Kidney tubule cell (primary cell): ENCODE results near the gene ZNF618.

Experiments
- DNase-seq: peaks from one replicate; pipeline ENCODE4 v3.0.0-alpha.2; 2018; ENCODE audit warnings: low spot score

ZNF618 gene

DNA sequence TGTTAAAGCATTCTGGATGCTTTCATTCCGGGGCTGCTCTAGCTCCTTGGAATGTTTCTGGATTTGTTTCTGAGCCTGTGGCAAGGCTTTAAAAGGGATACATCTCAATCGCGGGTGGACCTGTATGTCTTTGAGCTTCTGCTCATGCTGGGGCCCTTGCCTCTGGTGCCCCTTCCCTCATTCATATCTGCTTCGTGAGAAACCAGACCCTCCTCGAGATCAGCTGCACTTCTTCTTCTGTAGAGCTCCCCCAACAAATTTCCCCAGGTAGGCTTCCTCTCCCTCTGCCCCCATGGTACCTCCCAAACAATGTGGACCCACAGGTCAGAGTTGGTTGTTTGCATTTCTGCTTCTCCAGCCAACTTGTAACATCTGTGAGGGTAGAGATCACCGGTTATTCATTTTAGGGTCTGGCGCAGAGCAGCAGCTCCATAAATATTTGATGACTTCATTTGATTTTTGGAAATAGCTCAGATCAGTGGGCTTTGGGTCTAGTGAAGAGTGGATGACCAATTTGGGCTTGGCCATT lies 6.6 kb downstream of the ZNF618 start:
- no peak for DNase-seq

DNA sequence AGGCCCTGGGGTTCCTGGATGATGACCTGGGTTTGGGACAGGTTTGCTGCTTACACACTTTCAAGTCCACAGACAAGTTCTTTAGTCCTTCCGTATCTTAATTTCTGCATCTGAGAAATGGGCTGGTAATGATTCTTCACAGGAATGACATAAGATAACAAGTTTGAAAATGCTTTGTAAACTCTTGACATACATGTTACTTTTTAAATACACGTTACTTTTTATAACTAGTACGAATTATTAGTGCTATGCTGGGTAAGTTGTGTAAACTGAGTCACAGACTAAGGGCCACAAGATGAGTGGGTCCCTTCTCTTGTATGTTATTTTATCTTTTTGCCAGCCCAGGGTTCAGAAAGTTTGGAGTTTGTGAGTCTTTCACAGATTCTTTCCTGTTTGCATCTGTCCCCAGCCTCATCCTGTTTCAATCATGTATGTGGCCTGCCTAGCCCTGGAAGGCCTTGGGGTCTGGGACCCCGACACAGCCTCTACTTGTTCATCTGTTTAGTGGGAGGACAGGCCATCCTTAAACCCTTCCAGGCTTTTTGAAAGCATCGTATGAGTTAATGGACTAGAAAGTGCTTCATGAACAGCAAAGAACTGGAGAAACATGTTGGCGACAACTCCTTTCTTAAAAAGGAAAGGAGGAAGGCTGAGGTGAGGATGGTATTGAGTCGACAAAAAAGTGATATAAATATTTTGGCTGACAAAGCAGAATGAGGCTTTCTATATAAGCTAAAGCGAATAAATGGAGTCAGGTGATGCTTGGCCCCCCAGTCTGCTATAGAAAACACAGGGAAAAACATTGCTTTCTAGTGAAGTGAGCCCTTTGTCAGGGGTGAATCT lies 9.3 kb downstream of the ZNF618 start:
- no peak for DNase-seq

DNA sequence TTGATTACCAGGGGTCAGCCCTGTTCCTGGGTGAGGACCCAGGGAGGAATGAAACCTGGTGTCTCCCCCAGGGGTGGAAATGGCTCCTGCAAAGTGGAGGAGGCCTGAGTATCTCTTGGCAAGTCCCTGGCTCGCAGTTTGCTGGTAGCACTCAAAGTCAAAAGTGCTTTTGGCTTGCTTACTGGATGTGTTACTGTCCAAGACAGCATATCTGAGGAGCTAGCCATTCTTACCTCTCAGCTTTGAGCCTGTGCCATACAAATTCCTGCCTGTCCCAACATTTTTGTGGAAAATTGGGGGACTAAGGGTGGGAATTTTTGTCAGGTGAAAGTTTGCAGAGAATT lies 9.9 kb downstream of the ZNF618 start:
- no peak for DNase-seq

DNA sequence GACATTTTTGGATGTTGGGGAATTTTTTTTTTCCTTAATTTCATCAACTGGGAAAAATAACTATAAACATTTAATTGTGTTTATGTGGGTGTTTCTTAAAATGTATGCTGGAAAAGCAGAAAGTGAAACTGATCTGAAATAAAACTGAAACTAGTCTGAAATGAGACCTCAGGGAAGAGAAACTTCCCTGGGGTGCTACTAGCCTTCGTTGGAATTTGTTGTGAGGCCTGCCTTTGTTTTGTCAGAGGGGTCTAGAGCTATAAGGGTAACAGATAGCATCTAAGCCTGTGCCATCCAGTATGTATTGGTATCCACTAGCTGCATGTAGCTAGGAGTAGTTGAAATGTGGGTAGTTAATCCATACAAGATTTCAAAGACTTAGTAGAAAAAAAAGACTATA lies 10.4 kb downstream of the ZNF618 start:
- peak; percentile 24 for DNase-seq

DNA sequence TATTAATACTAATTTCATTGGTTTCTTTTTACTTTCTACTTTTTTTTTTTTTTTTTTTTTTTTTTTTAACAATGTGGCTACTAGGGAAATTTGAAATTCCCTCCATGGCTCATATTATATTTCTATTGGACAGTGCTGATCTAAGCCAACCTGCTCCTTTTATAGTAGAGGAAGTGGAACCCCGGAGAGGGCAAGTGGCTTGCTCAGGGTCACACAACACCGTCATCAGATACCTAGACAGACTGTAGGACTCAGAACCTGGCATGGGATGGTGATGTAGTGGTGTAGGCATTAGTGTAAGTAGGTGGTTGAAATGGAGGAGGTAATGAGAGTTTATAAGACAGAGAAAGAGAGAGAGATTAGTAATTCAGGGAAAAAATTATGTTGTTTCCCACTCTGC lies 10.8 kb downstream of the ZNF618 start:
- DNase-seq = peak; percentile 68

DNA sequence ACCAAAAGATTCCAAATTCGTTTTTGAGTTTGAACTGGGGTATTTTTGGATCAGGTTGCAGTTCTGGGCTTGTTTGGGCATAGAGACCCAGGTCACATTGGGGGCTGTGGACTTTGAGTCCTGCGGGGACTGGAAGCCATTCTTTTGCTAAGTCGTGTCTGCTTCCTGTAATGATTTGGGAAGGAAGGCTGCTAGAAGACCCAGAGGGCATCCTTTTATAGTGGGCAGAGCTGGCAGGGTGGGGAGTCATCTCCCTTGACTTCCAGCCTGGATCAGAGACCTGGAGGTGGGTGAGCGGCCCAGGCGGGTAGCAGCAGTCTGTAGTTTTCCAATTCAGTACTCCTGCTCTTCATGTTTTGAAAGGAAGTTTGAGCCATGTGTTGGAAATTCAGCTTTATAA lies 11.3 kb downstream of the ZNF618 start:
- no peak for DNase-seq

DNA sequence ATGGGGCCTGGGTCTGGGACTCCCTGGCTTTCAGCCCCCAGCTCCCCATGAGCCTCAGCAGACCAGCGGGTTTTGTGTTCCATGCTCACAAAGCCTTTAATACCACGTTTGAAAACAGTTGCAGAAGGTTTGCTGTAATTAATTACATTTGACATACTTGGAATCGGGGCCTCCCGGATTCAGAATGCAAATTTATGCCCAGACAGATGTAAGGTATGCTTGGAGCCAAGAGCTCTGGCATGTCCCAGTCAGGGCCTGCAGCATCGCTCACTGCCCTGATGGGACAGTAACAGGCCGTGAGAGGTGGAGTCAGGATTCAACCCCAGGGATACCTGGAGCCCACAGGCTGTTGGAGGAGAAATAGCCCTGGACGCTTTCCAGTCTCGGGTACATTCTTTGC lies 12.2 kb downstream of the ZNF618 start:
- no peak for DNase-seq

DNA sequence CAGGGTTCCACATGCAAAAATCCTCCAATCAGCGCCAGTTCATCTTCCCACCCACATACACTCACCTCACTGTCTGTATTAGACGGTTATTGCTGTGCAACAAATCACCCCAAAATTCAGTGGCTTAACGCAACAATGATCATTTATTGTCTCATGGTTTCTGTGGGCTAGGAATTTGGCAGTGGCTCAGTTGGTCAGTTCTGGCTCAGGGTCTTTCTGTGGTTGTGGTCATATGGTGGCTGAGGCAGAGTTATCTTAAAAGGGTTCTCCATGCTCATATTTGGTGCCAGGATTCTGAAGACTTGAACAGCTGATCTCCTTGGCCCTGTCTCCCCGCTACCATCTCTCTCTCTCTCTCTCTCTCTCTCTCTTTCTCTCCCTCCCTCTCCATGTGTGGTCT lies 12.9 kb downstream of the ZNF618 start:
- no peak for DNase-seq

DNA sequence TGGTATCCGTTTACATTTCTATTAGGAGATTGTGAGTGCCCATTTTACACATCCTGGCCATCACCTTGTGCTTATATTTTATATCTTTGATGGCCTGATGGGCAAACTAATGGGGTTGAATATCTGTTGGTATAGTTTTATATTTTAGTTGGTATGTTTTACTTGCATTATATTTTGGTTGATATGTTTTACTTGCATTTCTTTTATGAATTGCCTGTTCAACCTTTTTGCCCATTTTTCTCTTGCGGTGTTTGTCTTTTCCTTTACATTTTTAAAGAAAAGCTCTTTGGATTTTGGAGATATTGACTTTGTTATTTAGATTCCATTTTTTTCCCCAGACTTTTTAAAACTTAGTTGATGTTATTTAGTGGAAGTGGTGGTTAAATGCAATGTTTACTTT lies 14.6 kb downstream of the ZNF618 start:
- no peak for DNase-seq

DNA sequence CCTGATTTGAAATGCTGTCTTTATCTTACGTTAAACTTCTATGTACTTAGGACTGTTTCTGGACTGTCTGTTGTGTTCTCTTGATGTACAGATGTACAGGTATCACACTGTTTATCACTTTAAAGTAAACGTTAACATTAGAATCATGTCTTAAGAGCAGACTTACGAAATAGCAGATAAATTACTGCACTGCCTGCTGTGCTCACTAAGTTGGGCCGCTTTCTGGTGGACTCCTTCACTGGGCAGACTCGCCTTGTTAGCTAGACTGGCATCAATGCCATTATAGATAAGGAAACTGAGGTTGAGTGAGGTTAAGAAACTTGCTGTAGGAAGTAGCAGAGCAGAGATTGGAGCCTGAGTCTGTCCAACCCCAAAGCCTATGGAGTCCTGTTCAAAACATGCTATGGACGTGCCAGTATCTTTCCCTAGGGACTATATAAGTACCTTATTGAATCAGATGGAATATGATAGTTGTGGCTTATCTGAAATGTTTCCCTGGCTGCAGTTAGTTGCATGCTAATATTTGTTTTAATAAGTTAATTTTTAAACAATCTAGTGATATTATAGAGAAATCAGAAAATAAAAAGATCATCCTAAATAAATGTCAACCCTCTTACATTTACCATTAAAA lies 16.9 kb downstream of the ZNF618 start:
- DNase-seq = no peak

DNA sequence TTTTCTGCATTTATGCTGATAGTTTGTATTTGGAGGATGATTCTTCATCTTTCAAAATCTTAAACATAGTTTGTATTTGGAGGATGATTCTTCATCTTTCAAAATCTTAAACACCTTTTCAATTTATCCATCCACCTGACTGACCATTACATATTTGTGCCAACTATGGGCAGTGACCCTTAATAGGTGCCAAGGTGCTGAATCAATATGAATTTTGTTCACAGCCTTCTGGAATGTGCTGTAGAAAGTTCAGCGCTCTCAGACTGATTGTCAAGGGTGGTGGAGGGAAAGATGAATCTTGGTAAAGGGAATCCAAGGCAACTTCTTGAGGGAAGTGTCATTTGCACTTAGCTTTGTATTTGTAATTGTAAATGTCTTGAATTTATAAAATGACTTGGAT lies 18.1 kb downstream of the ZNF618 start:
- peak; percentile 14 for DNase-seq

DNA sequence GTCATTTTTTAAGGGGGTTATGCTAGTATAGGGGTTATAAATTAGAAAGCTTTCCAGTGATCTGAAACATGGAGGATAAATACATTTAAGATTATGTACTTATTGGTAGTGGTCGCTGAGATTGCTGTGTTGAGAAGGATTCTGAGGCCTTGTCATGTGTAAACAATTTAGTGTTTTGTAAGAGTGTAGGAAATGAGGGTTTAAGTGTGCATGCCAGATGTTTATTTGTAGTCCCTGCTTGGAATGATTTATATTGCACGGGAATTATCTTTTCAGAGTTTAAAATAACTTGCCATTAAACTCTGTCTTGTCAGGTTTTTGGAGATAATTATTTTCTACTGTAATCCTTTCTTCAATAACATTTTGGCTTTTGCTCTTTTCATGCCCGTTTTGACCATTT lies 19.4 kb downstream of the ZNF618 start:
- no peak for DNase-seq

DNA sequence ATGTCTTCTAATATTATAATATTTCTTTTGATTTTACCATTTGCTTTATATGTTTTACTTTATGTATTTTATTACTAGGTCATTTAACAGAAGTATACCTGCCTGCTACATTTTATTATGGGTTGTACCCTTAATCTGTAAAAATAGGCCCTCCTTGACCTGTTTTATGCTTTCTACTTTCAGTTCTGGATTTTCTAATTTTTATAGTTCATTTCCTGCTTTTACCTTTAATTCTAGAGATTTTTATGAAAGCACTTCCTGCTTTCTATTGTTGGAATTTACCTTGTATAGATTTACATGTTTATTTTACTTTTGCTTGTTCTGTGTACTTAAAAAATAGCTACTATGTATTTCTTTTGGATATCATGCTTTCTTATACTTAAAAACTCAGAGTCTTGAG lies 20.6 kb downstream of the ZNF618 start:
- no peak for DNase-seq

DNA sequence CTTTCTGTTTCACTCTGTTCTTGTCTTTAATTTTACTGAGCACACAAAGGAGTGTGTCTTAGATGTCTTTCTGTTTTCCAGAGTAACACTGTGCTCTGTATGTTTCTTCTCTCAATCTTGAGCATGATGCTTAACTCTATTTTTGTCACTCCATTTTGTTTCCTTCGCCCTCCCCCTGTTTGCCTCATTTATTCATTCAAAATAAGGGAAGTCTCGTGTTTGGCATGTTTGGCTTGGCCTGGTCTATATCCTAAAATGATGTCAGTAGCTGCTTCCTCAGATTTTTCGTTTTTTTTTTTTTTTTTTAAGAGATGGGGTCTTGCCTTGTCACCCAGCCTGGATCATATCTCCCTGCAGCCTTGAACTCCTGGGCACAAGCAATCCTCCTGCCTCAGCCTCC lies 22.0 kb downstream of the ZNF618 start:
- DNase-seq = no peak

DNA sequence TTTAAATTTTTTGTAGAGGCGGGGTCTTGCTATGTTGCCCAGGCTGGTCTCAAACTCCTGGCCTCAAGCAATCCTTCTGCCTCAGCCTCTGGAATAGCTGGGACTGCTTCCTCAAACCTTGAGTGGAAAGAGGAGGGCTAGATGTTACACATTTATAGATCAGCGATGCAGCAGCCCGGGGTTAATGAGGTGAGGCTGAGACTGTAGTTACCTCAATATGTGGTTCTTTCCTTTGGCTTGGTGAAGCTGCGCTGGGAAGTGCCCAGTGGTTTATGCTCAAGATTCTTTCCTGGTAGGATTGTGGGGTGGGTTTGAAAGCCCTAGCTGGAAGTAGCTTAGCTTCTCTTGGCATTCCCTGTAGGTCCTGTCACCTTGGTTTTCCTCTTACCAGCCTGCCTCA lies 22.5 kb downstream of the ZNF618 start:
- peak; percentile 80 for DNase-seq

DNA sequence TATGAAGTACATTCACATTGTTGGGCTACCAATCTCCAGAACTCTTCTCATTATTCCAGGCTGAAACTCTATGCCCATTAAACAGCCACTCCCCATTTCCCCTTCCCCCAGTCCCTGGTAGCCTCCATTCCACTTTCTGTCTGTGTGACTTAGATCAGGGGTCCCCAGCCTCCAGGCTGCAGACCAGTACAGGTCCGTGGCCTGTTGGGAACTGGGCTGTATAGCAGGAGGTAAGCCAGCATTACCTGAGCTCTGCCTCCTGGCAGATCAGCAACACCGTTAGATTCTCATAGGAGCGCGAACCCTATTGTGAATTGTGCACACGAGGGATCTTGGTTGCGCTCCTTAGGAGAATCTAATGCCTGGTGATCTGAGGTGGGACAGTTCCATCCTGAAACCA lies 23.1 kb downstream of the ZNF618 start:
- no peak for DNase-seq

DNA sequence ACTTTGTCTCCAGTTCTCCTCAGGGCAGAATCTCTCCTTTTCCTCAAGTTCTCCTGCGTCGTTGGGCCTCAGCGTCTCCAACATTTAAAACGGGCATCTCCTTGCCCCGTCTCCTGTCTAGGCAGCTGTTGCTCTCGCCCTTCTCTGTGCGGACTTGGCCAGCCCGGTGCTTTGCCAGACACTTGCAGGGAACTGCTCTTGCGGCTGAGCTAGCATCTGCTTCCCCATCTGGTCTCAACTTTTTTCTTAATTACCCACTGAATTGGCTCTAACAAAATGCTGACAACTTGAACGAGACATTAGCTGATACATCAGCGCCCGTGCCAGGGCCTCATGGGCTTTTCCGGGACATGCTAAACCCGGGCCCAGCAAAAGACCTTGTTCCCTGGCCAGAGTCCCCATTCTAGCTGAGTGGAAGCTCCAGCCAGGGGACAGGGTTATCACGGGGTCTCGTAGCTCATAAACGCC lies 25.1 kb downstream of the ZNF618 start:
- no peak for DNase-seq

DNA sequence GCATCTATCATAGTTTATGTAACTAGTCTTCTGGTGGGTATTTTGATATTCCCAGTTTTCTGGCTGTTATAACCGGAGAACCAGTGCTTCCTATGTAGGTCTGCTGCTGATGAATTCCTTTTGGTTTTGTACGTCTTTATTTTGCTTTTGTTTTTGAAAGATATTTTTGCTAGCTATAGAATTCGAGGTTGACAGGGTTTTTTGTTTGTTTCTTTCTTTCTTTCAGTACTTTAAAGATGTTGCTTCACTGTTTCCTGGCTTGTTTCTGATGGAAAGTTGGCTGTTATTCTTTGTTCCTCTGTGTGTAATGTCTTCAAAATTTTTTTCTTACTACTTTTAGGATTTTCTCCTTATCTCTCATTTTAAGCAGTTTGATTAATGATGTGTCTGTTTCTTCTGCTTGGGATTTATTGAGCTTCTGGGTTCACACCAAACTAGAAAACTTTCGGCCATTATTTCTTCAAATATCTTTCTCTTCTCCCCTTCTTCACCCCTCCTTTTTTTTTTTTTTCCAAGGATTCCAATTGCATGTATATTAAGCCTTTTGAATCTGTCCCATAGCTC lies 27.5 kb downstream of the ZNF618 start:
- DNase-seq = no peak

DNA sequence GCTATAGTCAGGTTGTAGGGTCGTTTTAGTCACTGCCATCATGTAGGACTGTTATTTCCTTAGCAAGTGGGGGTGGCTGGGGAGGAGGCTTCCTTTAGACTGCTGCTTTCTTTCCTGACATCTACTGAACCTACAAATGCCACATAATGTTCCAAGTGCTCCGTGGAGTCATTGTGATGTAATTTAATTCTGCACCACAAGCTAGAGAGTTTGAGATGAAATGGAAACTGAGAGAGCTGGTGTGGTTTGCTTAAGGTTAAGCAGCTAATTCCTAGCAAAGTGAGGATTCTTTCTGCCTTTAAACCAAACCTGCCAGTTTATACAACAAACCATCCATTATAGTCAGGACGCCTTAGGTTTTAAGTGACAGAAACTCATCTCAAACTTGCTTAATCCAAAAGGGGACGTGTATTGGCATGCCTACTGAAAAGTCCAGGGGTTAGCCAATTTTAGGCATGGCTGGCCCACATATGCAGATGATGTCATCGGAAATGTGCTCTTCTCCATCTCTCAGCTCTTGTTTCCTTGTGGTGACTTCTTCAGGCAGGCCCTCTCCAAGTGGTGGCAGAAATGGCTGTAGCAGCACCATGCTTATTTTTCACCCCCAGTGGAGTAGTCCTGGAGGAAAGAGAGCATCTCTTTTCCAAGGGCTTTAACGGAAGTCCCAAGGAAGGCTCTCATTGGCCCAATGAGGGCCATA lies 30.5 kb downstream of the ZNF618 start:
- peak; percentile 60 for DNase-seq

DNA sequence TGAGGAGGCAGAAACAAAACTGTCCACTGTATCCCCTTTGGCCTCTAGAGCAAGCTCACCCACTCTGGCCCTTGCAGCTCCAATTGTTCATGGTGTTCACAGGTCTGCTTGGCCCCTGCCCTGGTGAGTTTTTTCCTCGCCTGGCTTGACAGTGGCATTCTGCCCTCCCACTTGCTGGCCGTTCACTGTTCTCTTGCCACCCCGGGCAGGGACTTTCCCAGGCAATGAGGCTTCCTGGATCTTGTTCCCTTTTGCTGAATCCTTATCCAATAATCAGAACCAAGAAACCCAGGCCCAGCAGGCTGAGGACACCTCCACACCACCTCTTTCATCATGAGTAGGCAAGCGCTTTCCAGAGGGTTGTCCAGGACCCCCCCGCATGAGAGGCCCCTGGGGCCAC lies 31.2 kb downstream of the ZNF618 start:
- DNase-seq = peak; percentile 74

DNA sequence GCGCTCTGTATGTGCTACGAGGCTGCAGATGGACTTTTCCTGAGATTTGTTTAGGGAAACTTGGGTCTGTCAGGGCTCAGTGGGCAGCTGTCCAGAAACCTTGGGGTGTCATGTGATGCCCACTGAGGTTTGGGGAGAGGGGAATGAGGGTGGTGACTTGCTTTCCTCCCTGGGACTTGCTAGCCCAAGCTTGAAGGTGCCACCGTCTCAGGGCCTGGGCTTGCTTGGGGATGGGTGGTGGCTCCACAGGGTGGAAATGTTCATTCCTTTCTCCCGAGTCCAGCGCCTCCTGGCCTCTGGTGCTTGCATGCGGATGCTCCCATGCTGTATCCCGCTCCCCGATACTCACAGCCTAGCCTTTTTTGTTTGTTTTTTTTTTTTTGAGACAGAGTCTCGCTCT lies 33.3 kb downstream of the ZNF618 start:
- no peak for DNase-seq

DNA sequence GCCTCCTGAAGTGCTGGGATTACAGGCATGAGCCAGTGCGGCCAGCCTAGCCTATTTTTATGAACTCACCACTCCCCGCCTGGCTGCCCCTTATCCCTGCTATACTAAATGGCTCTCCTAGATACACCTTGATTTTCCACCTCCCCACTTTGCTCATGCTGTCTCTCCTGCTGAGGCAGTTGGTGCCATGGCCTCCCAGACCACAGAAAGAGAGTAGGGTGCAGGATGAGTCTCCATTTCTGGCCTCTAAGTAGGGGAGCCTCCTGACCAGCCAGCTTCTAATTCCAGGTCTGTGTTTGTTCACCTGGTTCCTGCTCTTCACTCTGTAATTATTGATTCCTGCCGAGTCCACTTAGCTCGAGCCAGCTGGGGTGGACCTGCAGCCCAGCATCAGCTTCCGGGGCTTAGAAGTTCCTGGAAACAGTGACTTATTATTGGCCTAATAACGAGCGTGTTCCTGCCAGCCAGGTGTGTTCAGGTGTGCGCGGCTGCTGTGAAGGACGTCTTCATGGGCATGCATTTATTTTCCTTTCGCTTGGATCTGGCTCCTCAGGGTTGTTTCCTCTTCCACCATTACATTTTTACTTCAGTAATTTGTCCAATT lies 34.0 kb downstream of the ZNF618 start:
- DNase-seq = peak; percentile 64
